K562 (cell line): ENCODE measurements around the gene LHX3. TPM values are rescaled to one million over a fixed set of nuclear protein-coding genes. Genes with fewer than 3 reads are reported as not detected.

ENCODE experiments used
- BRCA1 ChIP-seq, 2 experiments: fragments of 450-650 bp in 1 of 2; sonication (generic) in 1 of 2; formaldehyde crosslinking in 1 of 2; IDR thresholded peaks; 2 replicates each; pipeline versions ENCODE4 v1.5.0 to v1.6.1; 2017 to 2020; ENCODE audit warnings: mild to moderate bottlenecking in 1 of 2, missing genetic modification reagents in 1 of 2
- E2F5 ChIP-seq: sonication (generic); formaldehyde crosslinking; IDR thresholded peaks from 2 replicates; pipeline ENCODE4 v1.8.0; 2022; ENCODE audit warnings: mild to moderate bottlenecking, missing genetic modification reagents
- ETS2 ChIP-seq: IDR thresholded peaks from 2 replicates; pipeline ENCODE4 v1.6.1; 2016; ENCODE audit warnings: borderline replicate concordance, missing genetic modification characterization, mild to moderate bottlenecking, moderate library complexity, missing compliant biosample characterization; ENCODE audit not compliant: poor library complexity, severe bottlenecking
- FOSL1 ChIP-seq: fragments of 200-800 bp; sonication (Bioruptor generic); conservative IDR thresholded peaks from 2 replicates; pipeline ENCODE4 v1.6.1; 2016; ENCODE audit warnings: missing genetic modification characterization, missing compliant biosample characterization
- FOXK2 ChIP-seq, 2 experiments: fragments of 450-650 bp; IDR thresholded peaks in 1 of 2; conservative IDR thresholded peaks in 1 of 2; 2 replicates each; pipeline ENCODE4 v1.6.1; 2016; ENCODE audit warnings: low read depth in 2 of 2, mild to moderate bottlenecking in 1 of 2
- HLTF ChIP-seq: fragments of 450-650 bp; IDR thresholded peaks from 2 replicates; pipeline ENCODE4 v1.6.1; 2016
- HNRNPUL1 ChIP-seq: fragments of 200-400 bp; formaldehyde crosslinking; IDR thresholded peaks from 2 replicates; pipeline ENCODE4 v1.6.1; 2017; ENCODE audit warnings: low read length
- NFATC3 ChIP-seq: fragments of 450-650 bp; IDR thresholded peaks from 2 replicates; pipeline ENCODE4 v1.6.1; 2017; ENCODE audit warnings: mild to moderate bottlenecking
- NFRKB ChIP-seq: fragments of 450-650 bp; IDR thresholded peaks from 2 replicates; pipeline ENCODE4 v1.6.1; 2016; ENCODE audit warnings: low read depth
- NR2C2 ChIP-seq, 2 experiments: fragments of 200-800 bp in 1 of 2; sonication (Bioruptor generic) in 1 of 2; sonication (generic) in 1 of 2; formaldehyde crosslinking in 1 of 2; IDR thresholded peaks; 2 replicates each; pipeline versions ENCODE4 v1.6.1 to v1.8.0; 2016 to 2022; ENCODE audit warnings: mild to moderate bottlenecking in 1 of 2, missing compliant biosample characterization in 1 of 2, missing genetic modification characterization in 1 of 2, missing genetic modification reagents in 1 of 2
- TFE3 ChIP-seq: fragments of 450-650 bp; formaldehyde crosslinking; IDR thresholded peaks from 2 replicates; pipeline ENCODE4 v1.4.0; 2020; ENCODE audit warnings: mild to moderate bottlenecking, mixed read lengths
- THAP7 ChIP-seq: fragments of 250-450 bp; sonication (Bioruptor Pico); IDR thresholded peaks from 2 replicates; pipeline ENCODE4 v1.5.0; 2021
- ZNF318 ChIP-seq, 2 experiments: fragments of 450-650 bp; IDR thresholded peaks; 2 replicates each; pipeline ENCODE4 v1.6.1; 2016; ENCODE audit warnings: mild to moderate bottlenecking in 2 of 2, borderline replicate concordance in 1 of 2, low read depth in 1 of 2, moderate library complexity in 1 of 2
- polyA plus RNA-seq, 8 experiments: library from polyadenylated mRNA; depleted of rRNA in 4 of 8; stranded (reverse) in 5 of 8; unstranded in 3 of 8; fragments of >200 nt; fragmentation: Nextera tagmentation in 2 of 8; fragmentation: Illumina TruSeq in 1 of 8; extraction: Ambion mirVana in 2 of 8; extraction: Trizol in 1 of 8; gene quantifications; 2 replicates each; pipeline versions ENCODE4 v1.2.1 to v1.2.3, GENCODE V29; 2011 to 2014; ENCODE audit warnings: inconsistent platforms in 1 of 8, missing spikeins in 1 of 8
- total RNA-seq, 7 experiments: library from RNA; depleted of rRNA in 6 of 7; stranded (reverse); fragments of >200 nt in 6 of 7; fragmentation: Illumina TruSeq in 2 of 7; extraction: Trizol in 2 of 7; gene quantifications; 2 replicates each; pipeline versions ENCODE4 v1.2.1 to v1.2.3, GENCODE V29; 2011 to 2021; ENCODE audit warnings: low replicate concordance in 1 of 7

LHX3 gene
- total and polyA plus RNA-seq, 9 of the 15 experiments (the other 6 are each of a cell fraction or from before 2014, with no cell fraction given) = 0.09 TPM; not detected in 8

- TF ChIP-seq ZNF318 (IDR thresholded peaks at IDR 0.05; ENCODE audit: borderline replicate concordance in 1 of 2, low read depth in 1 of 2) = no peak
- TF ChIP-seq FOXK2 (conservative IDR thresholded peaks at IDR 0.05 in 1 of 2, IDR thresholded peaks at IDR 0.05 in 1 of 2; ENCODE audit: low read depth in 2 of 2) = no peak
- TF ChIP-seq E2F5 = no peak
- TF ChIP-seq BRCA1 (IDR thresholded peaks at IDR 0.05) = no peak
- TF ChIP-seq BRCA1 (CRISPR knock-in tag; IDR thresholded peaks at IDR 0.05) = no peak
- no peak for TF ChIP-seq HLTF
- no peak for TF ChIP-seq NFATC3
- no peak for TF ChIP-seq FOSL1
- TF ChIP-seq HNRNPUL1 = no peak
- no peak for TF ChIP-seq ETS2
- TF ChIP-seq THAP7 (CRISPR knock-in tag) = no peak
- no peak for TF ChIP-seq NR2C2 (CRISPR knock-in tag; IDR thresholded peaks at IDR 0.05)
- TF ChIP-seq NR2C2 (tag; IDR thresholded peaks at IDR 0.05) = no peak
- TF ChIP-seq TFE3 (CRISPR knock-in tag) = no peak
- TF ChIP-seq NFRKB = no peak
Measured at GRCh38 chr9:136147038-136147889, 57.7 kb downstream of the LHX3 start (continued).
